GM12892 (cell line): ENCODE measurements around the gene UBE2M.

Experiments used
- POLR2A ChIP-seq: IDR thresholded peaks from 2 replicates; pipeline ENCODE4 v1.6.1; 2011; ENCODE audit warnings: low read depth, low read length, control low read depth
- TAF1 ChIP-seq: IDR thresholded peaks from 2 replicates; pipeline ENCODE4 v1.6.1; 2011; ENCODE audit warnings: low read depth, mild to moderate bottlenecking, control low read depth, low read length, borderline replicate concordance

GRCh38 chr19:58557221-58558065, 968 bp downstream of the UBE2M start:
- TF ChIP-seq POLR2A (no peak), TAF1 (no peak)
